Mesendoderm (in vitro differentiated cells): Measurements from ENCODE around the gene PEPD.

Source experiments
- DNase-seq: peaks from one replicate; pipeline ENCODE4 v3.0.0; 2013
- H2AK5ac ChIP-seq: 2 replicates; pipeline ENCODE4 v1.6.1; 2013; ENCODE audit warnings: low read length, inconsistent platforms
- H2BK120ac ChIP-seq: 2 replicates; pipeline ENCODE4 v1.6.1; 2013; ENCODE audit warnings: low read depth, mild to moderate bottlenecking, low read length, moderate library complexity, mixed read lengths
- H2BK15ac ChIP-seq: replicated peaks from 2 replicates; pipeline ENCODE4 v1.6.1; 2013; ENCODE audit warnings: low read depth, mild to moderate bottlenecking, moderate library complexity
- H2BK5ac ChIP-seq: 2 replicates; pipeline ENCODE4 v1.6.1; 2013; ENCODE audit warnings: low read length, inconsistent platforms
- H3K18ac ChIP-seq: 2 replicates; pipeline ENCODE4 v1.6.1; 2013; ENCODE audit warnings: mild to moderate bottlenecking, low read length, mixed read lengths
- H3K23ac ChIP-seq: one replicate; pipeline ENCODE4 v1.6.1; 2013; ENCODE audit warnings: low read length
- H3K27ac ChIP-seq: 2 replicates; pipeline ENCODE4 v1.5.1; 2013; ENCODE audit warnings: low read depth, mild to moderate bottlenecking, inconsistent platforms, low read length, moderate library complexity
- H3K27me3 ChIP-seq: 2 replicates; pipeline ENCODE4 v1.6.1; 2013; ENCODE audit warnings: low read length, control low read depth, mild to moderate bottlenecking, inconsistent platforms; ENCODE audit not compliant: insufficient read depth, poor library complexity
- H3K36me3 ChIP-seq: 2 replicates; pipeline ENCODE4 v1.6.1; 2013; ENCODE audit warnings: low read length, inconsistent platforms; ENCODE audit not compliant: control insufficient read depth, insufficient read depth
- H3K4ac ChIP-seq: one replicate; pipeline ENCODE4 v1.6.1; 2013; ENCODE audit warnings: low read depth, mild to moderate bottlenecking, low read length, moderate library complexity
- H3K4me1 ChIP-seq: 2 replicates; pipeline ENCODE4 v1.6.1; 2013; ENCODE audit warnings: low read depth, low read length, inconsistent platforms; ENCODE audit not compliant: control insufficient read depth
- H3K4me2 ChIP-seq: 2 replicates; pipeline ENCODE4 v1.6.1; 2013; ENCODE audit warnings: low read length
- H3K4me3 ChIP-seq: 2 replicates; pipeline ENCODE4 v1.5.1; 2013; ENCODE audit warnings: mild to moderate bottlenecking, low read length
- H3K56ac ChIP-seq: one replicate; pipeline ENCODE4 v1.6.1; 2013; ENCODE audit warnings: low read length
- H3K79me1 ChIP-seq: 2 replicates; pipeline ENCODE4 v1.6.1; 2013; ENCODE audit warnings: low read length, inconsistent platforms
- H3K79me2 ChIP-seq: 2 replicates; pipeline ENCODE4 v1.6.1; 2013; ENCODE audit warnings: mild to moderate bottlenecking, low read length; ENCODE audit not compliant: control insufficient read depth, insufficient read depth
- H3K9ac ChIP-seq: 2 replicates; pipeline ENCODE4 v1.6.1; 2013; ENCODE audit warnings: low read length, inconsistent platforms
- H4K5ac ChIP-seq: one replicate; pipeline ENCODE4 v1.6.1; 2013; ENCODE audit warnings: low read length
- H4K8ac ChIP-seq: one replicate; pipeline ENCODE4 v1.6.1; 2013; ENCODE audit warnings: low read depth, mild to moderate bottlenecking, control low read depth, low read length, moderate library complexity
- WGBS: extraction: QIAGEN DNeasy Blood & Tissue Kit; methylation state at CpG from one replicate; pipeline ENCODE4 v1.1.7; 2013; ENCODE audit warnings: low lambda C conversion rate, missing lambda C conversion rate; ENCODE audit not compliant: insufficient coverage; ENCODE audit errors: extremely low coverage; 5-methylcytosine and 5-hydroxymethylcytosine counted together

Gene PEPD

GRCh38 chr19:33503433-33504057 is 18.0 kb downstream of the PEPD start:
- Histone ChIP-seq H3K79me2 (no peaks in the 10 kb centered on the region), H3K4me3 (no peak overlapping the region), H3K23ac (peak overlapping the region; percentile 74), H2BK5ac (no peak overlapping the region), H2BK120ac (no peak overlapping the region), H4K8ac (no peak overlapping the region), H3K56ac (no peak overlapping the region), H3K9ac (no peak overlapping the region), H3K18ac (no peak overlapping the region), H3K79me1 (peaks cover 3% of the 10 kb centered on the region), H3K27me3 (no peaks in the 10 kb centered on the region), H2BK15ac (no peak overlapping the region), H3K27ac (no peak overlapping the region), H2AK5ac (no peak overlapping the region), H3K36me3 (no peaks in the 10 kb centered on the region), H3K4me2 (no peak overlapping the region), H3K4ac (no peak overlapping the region), H4K5ac (no peak overlapping the region), H3K4me1 (no peaks in the 10 kb centered on the region)
- WGBS: no CpG with 5 or more reads among the region's 21 CpGs
- DNase-seq: no peak

GRCh38 chr19:33503030-33503429 is 18.6 kb downstream of the PEPD start:
- H3K79me1 ChIP-seq: peaks cover 3% of the 10 kb centered on the region
- no peaks in the 10 kb centered on the region for H3K4me1 ChIP-seq
- H2AK5ac ChIP-seq: no peak overlapping the region
- no peaks in the 10 kb centered on the region for H3K36me3 ChIP-seq
- no peak overlapping the region for H3K4me2 ChIP-seq
- no peak overlapping the region for H3K27ac ChIP-seq
- H3K79me2 ChIP-seq: no peaks in the 10 kb centered on the region
- no peak overlapping the region for H2BK5ac ChIP-seq
- no peak overlapping the region for H4K5ac ChIP-seq
- no peak overlapping the region for H2BK120ac ChIP-seq
- no peak overlapping the region for H4K8ac ChIP-seq
- no peak overlapping the region for H3K4ac ChIP-seq
- H3K4me3 ChIP-seq: no peak overlapping the region
- no peak overlapping the region for H3K18ac ChIP-seq
- no peaks in the 10 kb centered on the region for H3K27me3 ChIP-seq
- no peak overlapping the region for H3K23ac ChIP-seq
- no CpG with 5 or more reads among the region's 6 CpGs for WGBS
- H3K56ac ChIP-seq: no peak overlapping the region
- DNase-seq: no peak
- H3K9ac ChIP-seq: no peak overlapping the region
- no peak overlapping the region for H2BK15ac ChIP-seq

- no peak overlapping the region for H3K27ac ChIP-seq
- no peak overlapping the region for H3K56ac ChIP-seq
- no peaks in the 10 kb centered on the region for H3K27me3 ChIP-seq
- H3K4me2 ChIP-seq: no peak overlapping the region
- H3K36me3 ChIP-seq: no peaks in the 10 kb centered on the region
- H3K4me3 ChIP-seq: no peak overlapping the region
- H2BK5ac ChIP-seq: no peak overlapping the region
- H4K8ac ChIP-seq: no peak overlapping the region
- no peaks in the 10 kb centered on the region for H3K79me2 ChIP-seq
- H3K4ac ChIP-seq: no peak overlapping the region
- no peak overlapping the region for H2BK15ac ChIP-seq
- H3K18ac ChIP-seq: no peak overlapping the region
- H2AK5ac ChIP-seq: no peak overlapping the region
- no peak for DNase-seq
- H2BK120ac ChIP-seq: no peak overlapping the region
- H3K79me1 ChIP-seq: peaks cover 3% of the 10 kb centered on the region
- no CpG with 5 or more reads among the region's 4 CpGs for WGBS
- no peaks in the 10 kb centered on the region for H3K4me1 ChIP-seq
- no peak overlapping the region for H3K9ac ChIP-seq
- H3K23ac ChIP-seq: no peak overlapping the region
- no peak overlapping the region for H4K5ac ChIP-seq
Observed at GRCh38 chr19:33502521-33502920, 19.1 kb downstream of the PEPD start.

GRCh38 chr19:33501693-33502356 is 19.8 kb downstream of the PEPD start:
- Histone ChIP-seq H3K4me1 (no peaks in the 10 kb centered on the region), H3K4me2 (no peak overlapping the region), H3K23ac (no peak overlapping the region), H3K27ac (no peak overlapping the region), H3K4me3 (no peak overlapping the region), H3K18ac (no peak overlapping the region), H3K36me3 (no peaks in the 10 kb centered on the region), H2BK15ac (no peak overlapping the region), H2AK5ac (no peak overlapping the region), H3K9ac (no peak overlapping the region), H3K56ac (no peak overlapping the region), H4K5ac (no peak overlapping the region), H2BK5ac (no peak overlapping the region), H3K27me3 (no peaks in the 10 kb centered on the region), H2BK120ac (no peak overlapping the region), H3K79me2 (no peaks in the 10 kb centered on the region), H4K8ac (no peak overlapping the region), H3K79me1 (peaks cover 3% of the 10 kb centered on the region), H3K4ac (no peak overlapping the region)
- no CpG with 5 or more reads among the region's 8 CpGs for WGBS
- no peak for DNase-seq

GRCh38 chr19:33500991-33501390 is 20.6 kb downstream of the PEPD start:
- H2AK5ac ChIP-seq: no peak overlapping the region
- H3K9ac ChIP-seq: no peak overlapping the region
- H4K8ac ChIP-seq: no peak overlapping the region
- H4K5ac ChIP-seq: no peak overlapping the region
- DNase-seq: no peak
- H2BK120ac ChIP-seq: no peak overlapping the region
- no peaks in the 10 kb centered on the region for H3K36me3 ChIP-seq
- no peak overlapping the region for H2BK5ac ChIP-seq
- WGBS: no CpG with 5 or more reads among the region's 8 CpGs
- H3K27me3 ChIP-seq: no peaks in the 10 kb centered on the region
- no peak overlapping the region for H3K23ac ChIP-seq
- no peaks in the 10 kb centered on the region for H3K4me1 ChIP-seq
- H3K4ac ChIP-seq: no peak overlapping the region
- H3K27ac ChIP-seq: no peak overlapping the region
- no peaks in the 10 kb centered on the region for H3K79me2 ChIP-seq
- H2BK15ac ChIP-seq: no peak overlapping the region
- H3K4me2 ChIP-seq: no peak overlapping the region
- no peak overlapping the region for H3K18ac ChIP-seq
- H3K4me3 ChIP-seq: no peak overlapping the region
- H3K56ac ChIP-seq: no peak overlapping the region
- H3K79me1 ChIP-seq: no peaks in the 10 kb centered on the region

- Histone ChIP-seq H2BK5ac (no peak overlapping the region), H3K79me1 (no peaks in the 10 kb centered on the region), H3K4me3 (no peak overlapping the region), H2BK15ac (no peak overlapping the region), H3K4me1 (no peaks in the 10 kb centered on the region), H3K4ac (no peak overlapping the region), H4K5ac (no peak overlapping the region), H3K79me2 (no peaks in the 10 kb centered on the region), H3K23ac (no peak overlapping the region), H2AK5ac (no peak overlapping the region), H3K27me3 (no peaks in the 10 kb centered on the region), H3K4me2 (no peak overlapping the region), H2BK120ac (no peak overlapping the region), H3K36me3 (no peaks in the 10 kb centered on the region), H3K27ac (no peak overlapping the region), H3K18ac (no peak overlapping the region), H3K9ac (no peak overlapping the region), H3K56ac (no peak overlapping the region), H4K8ac (no peak overlapping the region)
- DNase-seq: no peak
- no CpG with 5 or more reads among the region's 13 CpGs for WGBS
Observed at GRCh38 chr19:33500586-33500985, 21.0 kb downstream of the PEPD start.
